ENCODE results near the gene KLHDC3. TPM values are rescaled to one million over a fixed set of nuclear protein-coding genes. Genes with fewer than 3 reads are reported as not detected.
A peak's percentile ranks its signal among the peaks of the same experiment; 100 is the strongest.

KLHDC3 gene
- total and polyA plus RNA-seq, 9 of the 15 experiments (the other 6 are each of a cell fraction or from before 2014, with no cell fraction given): 4.5 to 171 (median 107) TPM

DNA sequence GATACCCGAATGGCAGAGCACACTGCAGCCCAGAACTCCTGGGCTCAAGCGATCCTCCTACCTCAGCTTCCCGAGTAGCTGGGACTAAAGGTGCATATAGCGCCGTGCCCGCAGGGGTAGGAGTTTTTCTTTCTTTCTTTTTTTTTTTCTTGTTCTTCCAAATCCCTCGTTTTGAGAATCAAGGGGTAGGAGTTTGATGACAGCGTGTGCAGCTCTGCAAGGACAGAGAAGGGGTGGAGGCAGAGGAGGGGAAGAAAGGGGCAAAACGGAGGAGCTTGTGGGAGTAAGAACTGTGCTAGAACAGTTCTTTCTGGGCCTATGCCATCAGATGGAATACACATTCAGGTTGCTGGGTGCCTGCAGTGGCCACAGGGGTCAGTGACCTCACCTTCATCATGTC lies 22.7 kb downstream of the KLHDC3 start:
- CTCF ChIA-PET (ENCODE audit: low intra/inter-chr PET ratio): interaction anchor here (0.5 kb wide), 1 partner anchor 13 kb away, joined by 4 read pairs; no protein-coding TSS in a partner anchor
- TF ChIP-seq SMARCC2 (IDR thresholded peaks at IDR 0.05; ENCODE audit: low read depth) (no peak), HDGF (IDR thresholded peaks at IDR 0.05) (no peak), SAP30 (IDR thresholded peaks at IDR 0.05; ENCODE audit: borderline replicate concordance, insufficient read depth, low read depth, low read length, poor library complexity, severe bottlenecking) (no peak), ZNF282 (CRISPR knock-in tag; IDR thresholded peaks at IDR 0.05) (no peak), KLF10 (CRISPR knock-in tag; IDR thresholded peaks at IDR 0.05) (no peak)
- TF ChIP-seq, protein P1, sequence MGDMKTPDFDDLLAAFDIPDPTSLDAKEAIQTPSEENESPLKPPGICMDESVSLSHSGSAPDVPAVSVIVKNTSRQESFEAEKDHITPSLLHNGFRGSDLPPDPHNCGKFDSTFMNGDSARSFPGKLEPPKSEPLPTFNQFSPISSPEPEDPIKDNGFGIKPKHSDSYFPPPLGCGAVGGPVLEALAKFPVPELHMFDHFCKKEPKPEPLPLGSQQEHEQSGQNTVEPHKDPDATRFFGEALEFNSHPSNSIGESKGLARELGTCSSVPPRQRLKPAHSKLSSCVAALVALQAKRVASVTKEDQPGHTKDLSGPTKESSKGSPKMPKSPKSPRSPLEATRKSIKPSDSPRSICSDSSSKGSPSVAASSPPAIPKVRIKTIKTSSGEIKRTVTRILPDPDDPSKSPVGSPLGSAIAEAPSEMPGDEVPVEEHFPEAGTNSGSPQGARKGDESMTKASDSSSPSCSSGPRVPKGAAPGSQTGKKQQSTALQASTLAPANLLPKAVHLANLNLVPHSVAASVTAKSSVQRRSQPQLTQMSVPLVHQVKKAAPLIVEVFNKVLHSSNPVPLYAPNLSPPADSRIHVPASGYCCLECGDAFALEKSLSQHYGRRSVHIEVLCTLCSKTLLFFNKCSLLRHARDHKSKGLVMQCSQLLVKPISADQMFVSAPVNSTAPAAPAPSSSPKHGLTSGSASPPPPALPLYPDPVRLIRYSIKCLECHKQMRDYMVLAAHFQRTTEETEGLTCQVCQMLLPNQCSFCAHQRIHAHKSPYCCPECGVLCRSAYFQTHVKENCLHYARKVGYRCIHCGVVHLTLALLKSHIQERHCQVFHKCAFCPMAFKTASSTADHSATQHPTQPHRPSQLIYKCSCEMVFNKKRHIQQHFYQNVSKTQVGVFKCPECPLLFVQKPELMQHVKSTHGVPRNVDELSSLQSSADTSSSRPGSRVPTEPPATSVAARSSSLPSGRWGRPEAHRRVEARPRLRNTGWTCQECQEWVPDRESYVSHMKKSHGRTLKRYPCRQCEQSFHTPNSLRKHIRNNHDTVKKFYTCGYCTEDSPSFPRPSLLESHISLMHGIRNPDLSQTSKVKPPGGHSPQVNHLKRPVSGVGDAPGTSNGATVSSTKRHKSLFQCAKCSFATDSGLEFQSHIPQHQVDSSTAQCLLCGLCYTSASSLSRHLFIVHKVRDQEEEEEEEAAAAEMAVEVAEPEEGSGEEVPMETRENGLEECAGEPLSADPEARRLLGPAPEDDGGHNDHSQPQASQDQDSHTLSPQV (IDR thresholded peaks at IDR 0.05): no peak
- TF ChIP-seq, protein P2, sequence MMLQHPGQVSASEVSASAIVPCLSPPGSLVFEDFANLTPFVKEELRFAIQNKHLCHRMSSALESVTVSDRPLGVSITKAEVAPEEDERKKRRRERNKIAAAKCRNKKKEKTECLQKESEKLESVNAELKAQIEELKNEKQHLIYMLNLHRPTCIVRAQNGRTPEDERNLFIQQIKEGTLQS (IDR thresholded peaks at IDR 0.05): no peak
- TF ChIP-seq, protein P2 (CRISPR knock-in tag; conservative IDR thresholded peaks at IDR 0.05): no peak
- TF ChIP-seq, protein P3, sequence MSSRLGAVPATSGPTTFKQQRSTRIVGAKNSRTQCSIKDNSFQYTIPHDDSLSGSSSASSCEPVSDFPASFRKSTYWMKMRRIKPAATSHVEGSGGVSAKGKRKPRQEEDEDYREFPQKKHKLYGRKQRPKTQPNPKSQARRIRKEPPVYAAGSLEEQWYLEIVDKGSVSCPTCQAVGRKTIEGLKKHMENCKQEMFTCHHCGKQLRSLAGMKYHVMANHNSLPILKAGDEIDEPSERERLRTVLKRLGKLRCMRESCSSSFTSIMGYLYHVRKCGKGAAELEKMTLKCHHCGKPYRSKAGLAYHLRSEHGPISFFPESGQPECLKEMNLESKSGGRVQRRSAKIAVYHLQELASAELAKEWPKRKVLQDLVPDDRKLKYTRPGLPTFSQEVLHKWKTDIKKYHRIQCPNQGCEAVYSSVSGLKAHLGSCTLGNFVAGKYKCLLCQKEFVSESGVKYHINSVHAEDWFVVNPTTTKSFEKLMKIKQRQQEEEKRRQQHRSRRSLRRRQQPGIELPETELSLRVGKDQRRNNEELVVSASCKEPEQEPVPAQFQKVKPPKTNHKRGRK (tag; IDR thresholded peaks at IDR 0.05): no peak
- TF ChIP-seq, protein P4, sequence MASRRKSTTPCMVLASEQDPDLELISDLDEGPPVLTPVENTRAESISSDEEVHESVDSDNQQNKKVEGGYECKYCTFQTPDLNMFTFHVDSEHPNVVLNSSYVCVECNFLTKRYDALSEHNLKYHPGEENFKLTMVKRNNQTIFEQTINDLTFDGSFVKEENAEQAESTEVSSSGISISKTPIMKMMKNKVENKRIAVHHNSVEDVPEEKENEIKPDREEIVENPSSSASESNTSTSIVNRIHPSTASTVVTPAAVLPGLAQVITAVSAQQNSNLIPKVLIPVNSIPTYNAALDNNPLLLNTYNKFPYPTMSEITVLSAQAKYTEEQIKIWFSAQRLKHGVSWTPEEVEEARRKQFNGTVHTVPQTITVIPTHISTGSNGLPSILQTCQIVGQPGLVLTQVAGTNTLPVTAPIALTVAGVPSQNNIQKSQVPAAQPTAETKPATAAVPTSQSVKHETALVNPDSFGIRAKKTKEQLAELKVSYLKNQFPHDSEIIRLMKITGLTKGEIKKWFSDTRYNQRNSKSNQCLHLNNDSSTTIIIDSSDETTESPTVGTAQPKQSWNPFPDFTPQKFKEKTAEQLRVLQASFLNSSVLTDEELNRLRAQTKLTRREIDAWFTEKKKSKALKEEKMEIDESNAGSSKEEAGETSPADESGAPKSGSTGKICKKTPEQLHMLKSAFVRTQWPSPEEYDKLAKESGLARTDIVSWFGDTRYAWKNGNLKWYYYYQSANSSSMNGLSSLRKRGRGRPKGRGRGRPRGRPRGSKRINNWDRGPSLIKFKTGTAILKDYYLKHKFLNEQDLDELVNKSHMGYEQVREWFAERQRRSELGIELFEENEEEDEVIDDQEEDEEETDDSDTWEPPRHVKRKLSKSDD (conservative IDR thresholded peaks at IDR 0.05; ENCODE audit: low read length): no peak
- TF ChIP-seq, protein P5, sequence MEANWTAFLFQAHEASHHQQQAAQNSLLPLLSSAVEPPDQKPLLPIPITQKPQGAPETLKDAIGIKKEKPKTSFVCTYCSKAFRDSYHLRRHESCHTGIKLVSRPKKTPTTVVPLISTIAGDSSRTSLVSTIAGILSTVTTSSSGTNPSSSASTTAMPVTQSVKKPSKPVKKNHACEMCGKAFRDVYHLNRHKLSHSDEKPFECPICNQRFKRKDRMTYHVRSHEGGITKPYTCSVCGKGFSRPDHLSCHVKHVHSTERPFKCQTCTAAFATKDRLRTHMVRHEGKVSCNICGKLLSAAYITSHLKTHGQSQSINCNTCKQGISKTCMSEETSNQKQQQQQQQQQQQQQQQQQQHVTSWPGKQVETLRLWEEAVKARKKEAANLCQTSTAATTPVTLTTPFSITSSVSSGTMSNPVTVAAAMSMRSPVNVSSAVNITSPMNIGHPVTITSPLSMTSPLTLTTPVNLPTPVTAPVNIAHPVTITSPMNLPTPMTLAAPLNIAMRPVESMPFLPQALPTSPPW (CRISPR knock-in tag; IDR thresholded peaks at IDR 0.05): no peak

More for the DNA sequence above, 22.7 kb downstream of the KLHDC3 start:
- POLR2A ChIA-PET: interaction anchor here (0.6 to 5.7 kb wide), 9 partner anchors 10 to 145 kb away, joined by 3 to 22 read pairs (median 4); partner anchors contain the start of genes CUL9, KLHDC3 and RRP36
- Histone ChIP-seq H3K9ac (ENCODE audit: insufficient read depth in 1 of 2, low read depth in 2 of 2, low read length in 2 of 2) (peak overlapping the region in 1 of 2 experiments; percentile 26; a peak in 1 of 4 replicates), H3K27me3 (ENCODE audit: control insufficient read depth in 2 of 2, insufficient read depth in 2 of 2, low read length in 2 of 2) (no peaks in the 10 kb centered on the region), H4K20me1 (replicated peaks; ENCODE audit: control insufficient read depth, insufficient read depth, low read length) (no peaks in the 10 kb centered on the region; the same call in 1 of the 2 replicates), H3K79me2 (ENCODE audit: control insufficient read depth, insufficient read depth, low read length) (no peaks in the 10 kb centered on the region), H3K4me3 (no peak overlapping the region), H2AFZ (ENCODE audit: low read depth, low read length) (no peak overlapping the region), H3K4me1 (replicated peaks in 1 of 2; ENCODE audit: control insufficient read depth in 2 of 2, insufficient read depth in 2 of 2, low read length in 2 of 2) (peaks cover 0 to 10% of the 10 kb centered on the region in 2 experiments; a peak in 3 of 5 replicates), H3K4me2 (ENCODE audit: insufficient read depth, low read length) (no peak overlapping the region), H3K36me3 (ENCODE audit: control insufficient read depth, insufficient read depth, low read length) (peaks cover 75% of the 10 kb centered on the region), H3K9me3 (replicated peaks; ENCODE audit: control insufficient read depth, insufficient read depth, low read depth, low read length) (no peaks in the 10 kb centered on the region), H3K27ac (ENCODE audit: extremely low read depth, low read depth, low read length) (no peak overlapping the region), H3K9me1 (ENCODE audit: control insufficient read depth, insufficient read depth, low read length) (peaks cover 6% of the 10 kb centered on the region)
- BruUV-seq (replicated peaks): no TSS peak
- in situ Hi-C loops (cut with MboI): no loop called here
- DNase-seq (ENCODE audit: extremely low read depth in 1 of 4, low spot score in 3 of 4): no peak
- FAIRE-seq: no peak
- ATAC-seq: no peak
- intact Hi-C loops (cut with micrococcal nuclease): no loop called here
- WGBS (ENCODE audit: insufficient coverage, low coverage, missing lambda C conversion rate): 81% methylated on average over 7 of the region's 9 CpGs
